Renal pelvis (tissue), 4 donors: ENCODE measurements around the gene ZNF846. TPM values are rescaled to one million over a fixed set of nuclear protein-coding genes. Genes with fewer than 3 reads are reported as not detected.
"Not testable (repeated sequence)": the region's sequence is repeated elsewhere in the genome, so short reads cannot be mapped to it uniquely, and the experiment has no call there.

Experiments used
- DNase-seq: peaks from one replicate; pipeline ENCODE4 v3.0.0-alpha.2; 2013
- polyA plus RNA-seq, 3 donors: library from polyadenylated mRNA; unstranded; fragments of 120-200 nt; gene quantifications; one replicate each; pipeline ENCODE4 v1.2.1, GENCODE V29; 2013; ENCODE audit not compliant: insufficient read length in 3 of 3

ZNF846 gene
- polyA plus RNA-seq, 3 donors = 16.8 to 40.0 (median 31.2) TPM

GRCh38 chr19:9785367-9786331 lies 17.1 kb upstream of the ZNF846 start:
- peak; percentile 97 for DNase-seq

DNA sequence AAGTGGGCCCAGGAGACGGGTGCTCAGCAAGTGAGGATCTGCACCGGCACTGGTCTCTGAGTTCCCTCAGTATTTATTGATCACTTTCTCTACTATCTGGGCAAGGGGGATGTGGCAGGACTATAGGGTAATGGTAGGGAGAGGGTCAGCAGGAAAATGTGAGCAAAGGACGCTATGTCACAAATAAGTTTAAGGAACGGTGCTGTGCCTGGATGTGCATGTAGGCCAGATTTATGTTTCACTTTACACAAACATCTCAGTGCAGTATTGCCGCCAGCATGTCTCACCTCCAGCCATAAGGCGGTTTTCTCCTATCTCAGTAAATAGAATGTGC lies 15.6 kb upstream of the ZNF846 start:
- DNase-seq = not testable (repeated sequence)

DNA sequence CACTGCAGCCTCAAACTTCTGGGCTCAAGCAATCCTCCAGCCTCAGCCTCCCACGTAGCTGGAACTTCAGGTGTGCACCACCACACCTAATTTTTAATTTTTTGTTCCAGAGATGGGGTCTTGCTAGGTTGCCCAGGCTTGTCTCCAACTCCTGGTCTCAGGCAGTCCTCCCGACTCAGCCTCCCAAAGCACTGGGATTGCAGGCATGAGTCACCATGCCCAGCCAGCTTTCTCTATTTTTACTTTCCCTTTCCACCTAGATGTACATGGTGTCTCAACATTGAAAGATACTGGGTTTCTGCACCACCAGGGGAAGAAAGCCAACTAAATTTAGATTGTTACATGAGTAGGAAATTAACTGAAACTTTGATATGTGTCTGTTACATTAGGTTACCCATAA lies 13.8 kb upstream of the ZNF846 start:
- no peak for DNase-seq

DNA sequence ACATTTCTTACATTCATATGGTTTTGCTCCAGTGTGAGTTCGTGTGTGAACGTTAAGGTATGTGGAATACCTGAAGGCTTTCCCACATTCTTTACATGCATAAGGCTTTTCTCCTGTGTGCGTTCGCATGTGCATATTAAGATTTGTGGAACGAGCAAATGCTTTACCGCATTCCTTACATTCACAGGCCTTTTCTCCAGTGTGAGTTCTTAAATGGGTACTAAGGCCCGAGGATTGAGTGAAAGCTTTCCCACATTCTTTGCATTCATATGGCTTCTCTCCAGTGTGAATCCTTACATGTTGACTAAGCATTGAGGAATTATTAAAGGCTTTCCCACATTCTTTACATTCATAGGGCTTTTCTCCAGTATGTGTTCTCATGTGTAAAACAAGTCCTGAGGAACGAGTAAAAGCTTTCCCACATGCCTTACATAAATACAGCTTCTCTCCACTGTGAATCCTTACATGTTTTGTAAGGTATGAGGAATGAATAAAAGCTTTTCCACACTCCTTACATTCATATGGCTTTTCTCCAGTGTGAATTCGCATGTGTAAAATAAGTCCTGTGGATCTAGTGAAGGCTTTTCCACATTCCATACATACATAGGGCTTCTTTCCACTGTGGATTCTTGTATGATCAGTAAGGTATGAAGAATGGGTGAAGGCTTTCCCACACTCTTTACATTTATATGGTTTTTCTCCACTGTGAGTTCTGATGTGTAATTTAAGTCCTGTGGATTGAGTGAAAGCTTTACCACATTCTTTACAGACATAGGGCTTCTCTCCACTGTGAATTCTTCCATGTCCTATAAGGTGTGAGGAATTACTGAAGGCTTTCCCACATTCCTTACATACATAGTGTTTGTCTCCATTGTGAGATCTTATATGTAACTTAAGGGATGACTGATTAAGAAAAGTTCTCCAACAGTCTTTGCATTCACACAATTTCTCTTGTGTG lies 10.7 kb downstream of the ZNF846 start:
- no peak for DNase-seq

DNA sequence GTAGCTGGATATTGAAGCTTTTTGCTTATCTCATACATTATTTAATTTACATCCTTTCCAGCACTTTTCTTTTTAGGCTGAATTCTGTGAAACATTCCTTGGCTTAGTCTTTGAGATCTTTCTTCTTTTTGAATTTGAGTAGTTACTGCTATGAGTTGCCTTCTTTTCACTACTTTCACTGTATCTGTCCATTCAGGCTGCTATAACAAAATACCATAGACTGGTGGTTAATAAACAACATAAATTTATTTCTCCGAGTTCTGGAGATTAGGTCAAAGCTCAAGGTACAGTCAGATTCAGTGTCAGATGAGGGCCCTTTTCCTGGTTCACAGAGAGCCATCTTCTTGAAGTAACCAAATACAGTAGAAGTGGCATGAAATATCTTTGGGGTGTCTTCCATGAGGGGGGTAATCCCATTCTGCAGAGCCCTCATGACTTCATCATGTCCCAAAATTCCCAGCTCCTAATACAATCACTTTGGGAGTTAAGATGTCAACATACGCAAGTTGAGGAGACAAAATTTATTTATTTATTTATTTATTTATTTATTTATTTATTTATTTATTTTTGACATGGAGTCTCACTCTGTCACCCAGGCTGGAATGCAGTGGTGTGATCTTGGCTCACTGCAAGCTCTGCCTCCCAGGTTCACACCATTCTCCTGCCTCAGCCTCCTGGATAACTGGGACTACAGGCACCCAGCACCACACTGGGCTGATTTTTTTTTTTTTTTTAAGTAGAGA lies 15.7 kb downstream of the ZNF846 start:
- DNase-seq = no peak

DNA sequence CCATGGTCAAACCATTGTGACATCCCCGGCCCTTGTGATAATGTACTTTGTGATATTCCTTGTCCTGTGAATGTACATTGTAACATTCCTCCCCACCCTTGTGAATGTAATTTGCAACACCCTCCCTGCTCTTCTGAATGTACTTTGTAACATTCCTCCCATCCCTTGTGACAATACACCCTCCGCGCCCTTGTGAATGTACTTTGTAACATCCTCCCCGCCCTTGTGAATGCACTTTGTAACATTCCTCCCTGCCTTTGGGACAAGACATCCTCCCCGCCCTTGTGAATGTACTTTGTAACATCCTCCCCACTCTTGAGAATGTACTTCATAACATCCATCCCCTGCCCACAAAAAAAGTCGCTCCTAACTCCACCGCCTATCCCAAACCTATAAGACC lies 17.1 kb downstream of the ZNF846 start:
- no peak for DNase-seq

DNA sequence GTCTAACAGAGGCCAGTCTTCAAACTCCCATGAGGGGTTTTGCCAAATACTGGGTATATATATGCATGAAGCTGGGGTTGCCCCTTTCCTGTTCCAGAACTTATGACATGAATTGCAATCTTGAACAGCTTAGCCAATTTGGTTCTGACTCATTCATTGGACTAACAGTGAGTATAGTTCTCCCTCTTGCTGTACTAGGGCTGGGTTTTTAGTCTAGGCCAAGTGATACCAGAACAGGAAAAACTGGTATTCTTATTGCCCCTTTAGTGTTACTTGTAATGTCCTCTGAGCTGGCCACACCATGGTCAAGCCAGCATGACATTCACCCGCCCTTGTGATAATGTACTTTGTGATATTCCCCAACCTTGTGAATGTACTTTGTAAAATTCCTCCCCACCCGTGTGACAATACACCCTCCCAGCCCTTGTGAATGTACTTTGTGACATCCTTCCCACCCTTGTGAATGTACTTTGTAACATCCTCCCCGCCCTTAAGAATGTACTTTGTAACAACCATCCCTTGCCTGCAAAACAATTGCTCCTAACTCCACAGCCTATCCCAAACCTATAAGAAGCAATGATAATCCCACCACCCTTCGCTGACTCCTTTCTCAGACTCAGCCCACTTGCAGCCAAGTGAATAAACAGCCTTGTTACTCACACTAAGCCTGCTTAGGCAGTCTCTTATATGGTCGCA lies 26.9 kb downstream of the ZNF846 start:
- no peak for DNase-seq

DNA sequence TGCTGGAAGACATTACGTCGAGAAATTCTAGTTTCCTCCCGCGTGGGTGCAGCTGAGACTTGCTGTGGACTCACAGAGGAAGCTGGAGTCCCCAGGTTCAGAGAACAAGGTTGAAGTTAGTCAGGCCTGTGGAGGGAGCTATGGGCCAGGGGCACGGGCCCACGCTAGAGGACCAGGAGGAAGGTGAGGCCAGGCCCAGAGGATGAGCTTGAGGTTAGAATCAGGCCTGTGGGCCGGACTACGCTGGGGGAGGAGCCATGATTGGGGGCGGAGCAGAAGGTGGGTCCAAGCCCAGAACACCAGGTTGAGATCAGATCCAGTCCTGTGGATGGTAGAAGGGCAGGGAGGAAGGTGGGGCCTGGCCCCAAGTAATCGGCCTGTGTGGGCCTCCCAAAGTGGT lies 32.6 kb downstream of the ZNF846 start:
- DNase-seq = no peak

DNA sequence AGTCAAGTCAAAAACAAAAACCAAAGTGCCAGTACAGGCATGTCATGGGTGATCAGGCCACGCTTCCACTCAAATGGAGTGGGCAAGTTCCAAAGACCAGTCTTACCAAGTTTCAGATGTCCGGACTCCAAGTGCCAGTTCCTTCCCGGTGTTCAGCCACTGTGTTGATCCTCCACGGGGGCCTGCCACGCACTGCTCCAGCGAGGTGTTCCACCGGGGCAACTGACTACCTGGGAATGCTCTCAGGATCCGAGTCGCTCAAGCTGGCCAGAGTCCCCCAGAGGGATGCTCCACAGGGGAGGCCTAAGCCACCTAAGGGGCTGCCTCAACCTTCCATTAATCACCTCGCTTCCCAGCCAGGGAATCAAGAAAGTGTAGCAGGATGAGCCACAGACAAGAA lies 38.5 kb downstream of the ZNF846 start:
- DNase-seq = not testable (repeated sequence)

- DNase-seq = no peak
Measured at GRCh38 chr19:9729162-9729561, 39.4 kb downstream of the ZNF846 start.

- no peak for DNase-seq
Measured at GRCh38 chr19:9727644-9728043, 40.9 kb downstream of the ZNF846 start.

DNA sequence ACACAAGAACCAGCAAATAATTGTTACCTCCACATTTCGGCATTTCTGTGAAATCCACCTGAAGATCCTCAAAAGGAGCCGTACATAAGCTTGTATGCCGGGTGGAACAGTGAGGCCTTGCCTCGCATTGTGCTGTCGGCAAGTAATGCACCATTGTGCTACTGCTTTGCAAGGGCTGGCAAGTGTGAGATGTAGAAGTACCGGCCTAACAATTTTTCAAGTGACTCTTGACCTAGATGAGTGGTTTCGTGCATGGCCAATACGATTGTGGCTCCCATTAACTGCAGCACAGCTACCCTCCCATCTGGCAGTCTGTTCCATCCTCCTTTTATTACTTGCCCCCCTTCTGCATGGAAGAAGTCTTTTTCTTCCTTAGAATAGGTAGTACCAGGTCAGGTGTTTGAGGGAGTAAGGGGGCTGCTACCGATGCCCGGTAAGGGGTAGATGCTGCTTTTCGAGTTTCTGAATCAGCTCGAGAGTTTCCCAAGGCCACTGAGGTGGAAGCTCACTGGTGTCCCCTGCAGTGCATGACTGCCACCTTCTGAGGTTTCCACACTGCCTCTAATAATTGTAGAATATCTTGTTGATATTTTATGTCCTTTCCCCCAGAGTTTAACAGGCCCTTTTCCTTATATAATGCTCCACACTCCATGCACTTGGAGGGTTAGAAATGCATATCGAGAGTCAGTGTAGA lies 42.9 kb downstream of the ZNF846 start:
- not testable (repeated sequence) for DNase-seq

DNA sequence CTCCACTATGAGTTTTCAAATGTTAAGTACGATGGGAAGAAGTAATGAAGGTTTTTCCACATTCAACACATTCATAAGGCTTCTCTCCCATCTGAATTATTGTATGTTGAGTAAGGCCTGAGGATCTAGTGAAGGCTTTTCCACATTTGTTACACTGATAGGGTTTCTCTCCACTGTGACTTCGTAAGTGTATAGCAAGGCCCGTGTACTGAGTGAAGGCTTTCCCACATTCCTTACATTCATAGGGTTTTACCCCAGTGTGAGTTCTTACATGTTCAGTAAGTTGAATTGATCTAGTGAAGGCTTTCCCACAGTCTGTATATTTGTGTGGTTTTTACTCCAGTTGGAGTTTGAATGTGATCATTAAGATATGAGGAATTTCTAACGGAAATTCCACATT lies 44.4 kb downstream of the ZNF846 start:
- no peak for DNase-seq

- DNase-seq = no peak
Measured at GRCh38 chr19:9721861-9722260, 46.7 kb downstream of the ZNF846 start.

- DNase-seq = no peak
Measured at GRCh38 chr19:9720541-9720940, 48.0 kb downstream of the ZNF846 start.

DNA sequence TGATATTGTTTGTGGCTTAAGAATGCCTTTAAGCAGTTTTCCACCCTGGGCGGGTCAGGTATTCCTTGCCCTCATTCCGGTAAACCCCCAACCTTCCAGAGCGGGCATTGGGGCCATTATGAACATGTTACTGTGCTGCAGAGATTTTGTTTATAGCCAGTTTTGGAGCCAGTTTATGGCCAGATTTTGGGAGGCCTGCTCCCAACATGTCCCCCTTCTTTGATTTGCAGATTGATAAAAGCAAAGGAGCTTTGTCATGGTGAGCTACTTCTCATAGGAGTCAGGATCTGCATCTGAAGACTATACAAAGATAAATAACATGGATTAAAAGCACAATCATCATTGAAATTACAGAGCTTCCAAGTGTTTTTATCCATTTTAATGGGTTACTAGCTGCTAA lies 56.7 kb downstream of the ZNF846 start:
- DNase-seq = no peak

GRCh38 chr19:9709305-9709704 lies 59.2 kb downstream of the ZNF846 start:
- no peak for DNase-seq

- no peak for DNase-seq
Measured at GRCh38 chr19:9705836-9706235, 62.7 kb downstream of the ZNF846 start.

GRCh38 chr19:9702186-9702585 lies 66.4 kb downstream of the ZNF846 start:
- DNase-seq = no peak
